Activated naive CD4-positive, alpha-beta T cell treated with anti-CD3 and anti-CD28 coated beads, Interleukin-2, amount 50 U/mL, for 24 hours (primary cell): Measurements from ENCODE around the gene DOCK7.

Experiments used
- H3K27ac Mint-ChIP-seq: one replicate; pipeline ENCODE4 v1.8.0; 2021; ENCODE audit warnings: mild to moderate bottlenecking, mixed read lengths
- H3K27me3 Mint-ChIP-seq: one replicate; pipeline ENCODE4 v1.8.0; 2021; ENCODE audit warnings: mixed read lengths
- H3K36me3 Mint-ChIP-seq: one replicate; pipeline ENCODE4 v1.8.0; 2021; ENCODE audit warnings: mixed read lengths
- H3K4me1 Mint-ChIP-seq: one replicate; pipeline ENCODE4 v1.8.0; 2021; ENCODE audit warnings: mixed read lengths
- H3K4me3 Mint-ChIP-seq: one replicate; pipeline ENCODE4 v1.8.0; 2021; ENCODE audit warnings: mild to moderate bottlenecking, mixed read lengths
- H3K9me3 Mint-ChIP-seq: one replicate; pipeline ENCODE4 v1.8.0; 2021; ENCODE audit warnings: mixed read lengths

DOCK7 gene

GRCh38 chr1:62405247-62405646 lies 282.9 kb downstream of the DOCK7 start:
- H3K4me1 Mint-ChIP-seq = no peaks in the 10 kb centered on the region
- H3K27me3 Mint-ChIP-seq = no peaks in the 10 kb centered on the region
- no peaks in the 10 kb centered on the region for H3K9me3 Mint-ChIP-seq
- H3K4me3 Mint-ChIP-seq = no peak overlapping the region
- no peaks in the 10 kb centered on the region for H3K36me3 Mint-ChIP-seq
- no peak overlapping the region for H3K27ac Mint-ChIP-seq
